ENCODE data around the gene DDX53.

Gene DDX53

GRCh38 chrX:23052324-23052723, 52.6 kb downstream of the DDX53 start:
- no peak for DNase-seq
